GM12892 (cell line): ENCODE results near the gene RPS6KA2.

Experiments used
- DNase-seq: peaks from one replicate; pipeline ENCODE4 v3.0.0; 2011; ENCODE audit not compliant: insufficient read length
- FAIRE-seq: peaks from 2 replicates; lab custom pipeline; 2011; peaks lifted over from hg19 to GRCh38; lab: Jason Lieb, UNC
- POLR2A ChIP-seq: IDR thresholded peaks from 2 replicates; pipeline ENCODE4 v1.6.1; 2011; ENCODE audit warnings: low read depth, low read length, control low read depth
- POLR2AphosphoS5 ChIP-seq: IDR thresholded peaks from 2 replicates; pipeline ENCODE4 v1.6.1; 2011; ENCODE audit warnings: low read depth, low read length, control low read depth
- TAF1 ChIP-seq: IDR thresholded peaks from 2 replicates; pipeline ENCODE4 v1.6.1; 2011; ENCODE audit warnings: low read depth, mild to moderate bottlenecking, control low read depth, low read length, borderline replicate concordance

RPS6KA2 gene

GRCh38 chr6:166469426-166469961 lies 157.6 kb downstream of the RPS6KA2 start:
- TF ChIP-seq POLR2A (no peak), TAF1 (no peak), POLR2AphosphoS5 (no peak)
- DNase-seq (no peak), FAIRE-seq (no peak)

- DNase-seq: no peak
- TF ChIP-seq POLR2A (no peak), TAF1 (no peak), POLR2AphosphoS5 (no peak)
- FAIRE-seq: no peak
Measured at GRCh38 chr6:166467436-166468000, 159.5 kb downstream of the RPS6KA2 start.

DNA sequence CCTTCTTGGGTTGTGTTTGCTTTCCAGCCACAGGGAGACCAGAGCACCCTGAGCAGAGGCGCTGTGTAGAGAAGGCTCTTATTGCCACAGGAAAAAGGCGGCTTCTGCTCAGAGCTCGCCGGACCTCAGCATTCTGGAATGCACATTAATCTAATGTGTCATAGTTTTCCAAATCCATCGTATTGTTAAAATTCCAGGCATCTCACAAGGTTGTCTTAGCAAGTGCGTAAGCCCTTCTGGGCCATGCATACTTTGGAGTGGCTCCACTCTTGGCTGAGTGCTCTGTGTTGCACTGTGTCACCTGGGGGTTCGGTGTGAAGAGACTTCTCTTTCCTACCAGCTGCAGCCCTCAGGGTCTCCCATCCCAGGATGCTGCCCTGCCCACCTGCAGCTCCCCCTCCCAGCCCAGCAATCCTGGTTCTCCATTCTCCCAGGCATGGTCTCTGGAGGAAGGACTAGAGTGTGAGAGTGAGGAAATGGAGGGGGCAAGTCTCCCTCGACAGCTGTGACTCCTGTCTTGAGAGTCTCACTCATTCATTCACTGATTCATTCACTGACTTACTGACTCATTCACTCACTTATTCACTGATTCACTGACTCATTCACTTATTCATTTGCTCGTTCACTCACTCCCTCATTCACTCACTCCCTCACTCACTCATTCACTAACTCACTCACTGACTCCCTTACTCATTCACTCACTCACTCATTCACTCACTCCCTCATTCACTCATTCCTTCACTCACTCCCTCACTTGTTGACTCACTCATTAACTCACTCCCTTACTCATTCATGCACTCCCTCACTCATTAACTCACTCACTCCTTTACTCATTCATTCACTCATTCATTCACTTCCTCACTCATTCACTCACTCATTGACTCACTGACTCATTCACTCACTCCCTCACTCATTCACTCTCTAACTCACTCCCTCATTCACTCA lies 160.6 kb downstream of the RPS6KA2 start:
- TF ChIP-seq TAF1 (no peak), POLR2AphosphoS5 (no peak), POLR2A (no peak)
- no peak for DNase-seq
- no peak for FAIRE-seq

DNA sequence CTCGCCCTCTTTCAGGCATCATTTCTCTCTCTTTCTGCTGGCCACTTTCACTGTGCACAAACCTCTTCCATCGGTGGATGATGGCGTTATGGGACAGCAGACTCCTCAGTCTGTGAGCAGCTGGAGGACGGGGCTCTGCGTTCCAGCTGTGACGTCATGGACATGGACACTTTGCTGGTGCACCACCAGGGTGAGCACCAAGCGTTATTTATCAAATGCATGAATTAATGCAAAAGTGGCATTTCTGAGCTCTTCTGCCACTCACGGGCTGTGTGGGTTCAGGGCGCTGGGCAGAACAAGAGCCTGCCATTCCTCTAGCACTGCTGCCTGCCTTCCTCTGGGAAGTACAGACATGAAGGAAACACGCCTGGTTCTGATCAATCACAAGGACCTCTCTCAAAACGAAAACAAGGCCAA lies 161.4 kb downstream of the RPS6KA2 start:
- TF ChIP-seq POLR2A (no peak), POLR2AphosphoS5 (no peak), TAF1 (no peak)
- FAIRE-seq (no peak), DNase-seq (no peak)

GRCh38 chr6:166465003-166465399 lies 162.1 kb downstream of the RPS6KA2 start:
- no peak for FAIRE-seq
- TF ChIP-seq POLR2A (no peak), TAF1 (no peak), POLR2AphosphoS5 (no peak)
- DNase-seq: no peak

DNA sequence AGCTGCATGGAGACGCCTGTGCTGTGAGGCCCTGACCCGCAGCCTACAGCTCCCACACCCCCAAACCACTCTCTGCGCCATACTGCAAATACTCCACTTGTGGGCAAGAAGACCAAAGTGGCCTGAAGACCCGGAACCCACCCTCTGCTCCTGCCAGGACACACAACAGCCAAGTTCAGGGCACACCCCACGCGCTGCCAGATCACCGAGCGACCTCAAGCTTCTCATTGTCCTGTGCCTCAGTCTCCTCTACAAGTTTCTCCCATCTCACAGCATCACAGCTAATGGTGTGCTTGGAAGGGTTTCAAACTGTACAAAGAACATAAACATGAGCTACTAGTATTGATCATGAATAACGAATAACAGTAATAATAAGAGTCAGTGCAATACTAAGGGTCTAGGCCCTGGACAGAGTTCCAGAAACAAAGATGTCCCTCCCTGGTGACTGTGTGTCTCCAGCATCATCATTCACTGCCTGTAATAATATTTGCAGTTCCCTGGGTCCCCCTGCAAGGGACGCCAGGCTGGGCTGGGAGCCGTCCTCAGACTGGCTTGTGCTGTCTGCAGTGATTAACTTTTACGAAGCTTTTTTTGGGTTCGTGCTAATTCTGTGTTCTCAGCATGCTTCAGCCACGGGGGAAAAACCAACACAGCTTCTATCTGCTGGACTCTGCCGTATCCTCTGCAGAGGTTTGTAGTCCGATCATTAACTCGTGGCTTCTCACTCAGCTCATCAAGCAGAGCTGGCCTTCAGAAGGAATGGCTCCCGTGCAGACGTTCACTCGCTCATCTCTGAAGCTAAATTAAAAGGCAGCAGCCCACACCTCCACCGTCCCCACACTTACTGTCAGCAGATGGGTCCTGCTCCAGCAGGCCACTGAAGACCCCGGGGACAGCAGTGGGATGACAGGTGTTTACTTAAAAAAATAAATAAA lies 162.7 kb downstream of the RPS6KA2 start:
- no peak for FAIRE-seq
- TF ChIP-seq POLR2AphosphoS5 (no peak), POLR2A (no peak), TAF1 (no peak)
- no peak for DNase-seq

DNA sequence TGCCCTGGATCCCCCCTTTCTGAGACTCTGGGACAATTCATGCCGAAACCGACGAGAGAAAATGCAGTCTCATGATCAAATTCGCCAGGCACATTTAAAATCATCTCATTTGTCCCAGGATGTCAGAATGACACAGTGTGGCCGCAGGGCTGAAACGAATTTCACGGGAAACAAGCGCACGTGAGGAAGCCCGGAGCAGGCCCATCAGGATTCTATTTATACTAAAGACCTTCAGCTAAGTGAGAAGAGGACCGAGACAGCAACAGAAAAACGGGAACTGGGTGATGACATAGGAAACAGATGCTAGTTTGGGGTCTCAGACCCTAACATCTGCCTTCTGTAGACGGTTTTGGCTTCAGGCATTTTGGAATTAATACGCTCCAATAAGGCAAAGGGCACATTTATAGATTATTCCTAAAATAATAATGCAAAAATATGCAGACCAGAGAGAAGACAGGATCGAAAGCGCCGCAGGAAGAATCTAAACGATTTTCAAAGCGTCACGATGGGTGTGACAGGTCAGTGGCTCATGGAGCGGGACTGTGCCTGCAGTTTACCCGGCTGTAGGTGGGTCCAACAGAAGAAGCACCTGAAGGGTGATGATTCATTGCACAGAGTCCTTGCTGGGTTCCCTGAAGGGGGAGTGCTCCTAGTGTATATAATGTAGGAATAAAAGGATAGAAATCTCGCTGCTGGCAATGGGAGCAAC lies 163.5 kb downstream of the RPS6KA2 start:
- FAIRE-seq (no peak), DNase-seq (no peak)
- TF ChIP-seq TAF1: no peak

DNA sequence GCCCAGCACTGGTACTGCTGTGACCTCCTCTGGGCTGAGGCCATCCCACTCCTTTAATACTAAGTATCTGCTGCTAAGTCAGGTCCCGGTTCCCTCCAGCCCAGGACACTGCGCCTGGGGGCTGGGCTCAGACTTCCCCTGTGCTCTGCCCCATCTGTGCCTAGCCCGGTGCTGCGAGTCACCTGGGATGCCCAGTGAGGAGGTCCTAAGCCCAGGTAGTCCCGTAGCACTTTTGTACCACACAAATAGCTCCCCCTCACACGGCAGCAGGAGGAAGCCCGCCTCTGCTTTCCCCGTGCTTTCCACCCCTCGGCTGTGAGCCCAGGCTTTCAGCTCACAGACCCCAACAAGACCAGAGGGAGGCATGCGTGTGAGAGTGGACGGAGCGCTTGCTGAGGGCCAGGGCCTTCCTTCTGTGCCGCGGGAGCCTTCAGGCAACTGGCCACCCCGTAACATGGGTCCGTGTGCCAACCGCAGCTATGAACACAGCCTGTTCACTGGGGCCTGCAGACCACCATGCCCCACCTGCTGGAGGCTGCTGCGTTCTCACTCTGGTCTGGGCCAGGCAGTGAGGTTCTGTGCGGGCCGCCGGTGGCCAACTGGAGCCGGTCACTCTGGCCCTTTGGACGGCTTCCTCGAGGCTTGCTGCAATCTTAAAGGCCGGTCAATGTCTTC lies 164.5 kb downstream of the RPS6KA2 start:
- FAIRE-seq (no peak), DNase-seq (no peak)
- TF ChIP-seq POLR2AphosphoS5 (no peak), TAF1 (no peak)

DNA sequence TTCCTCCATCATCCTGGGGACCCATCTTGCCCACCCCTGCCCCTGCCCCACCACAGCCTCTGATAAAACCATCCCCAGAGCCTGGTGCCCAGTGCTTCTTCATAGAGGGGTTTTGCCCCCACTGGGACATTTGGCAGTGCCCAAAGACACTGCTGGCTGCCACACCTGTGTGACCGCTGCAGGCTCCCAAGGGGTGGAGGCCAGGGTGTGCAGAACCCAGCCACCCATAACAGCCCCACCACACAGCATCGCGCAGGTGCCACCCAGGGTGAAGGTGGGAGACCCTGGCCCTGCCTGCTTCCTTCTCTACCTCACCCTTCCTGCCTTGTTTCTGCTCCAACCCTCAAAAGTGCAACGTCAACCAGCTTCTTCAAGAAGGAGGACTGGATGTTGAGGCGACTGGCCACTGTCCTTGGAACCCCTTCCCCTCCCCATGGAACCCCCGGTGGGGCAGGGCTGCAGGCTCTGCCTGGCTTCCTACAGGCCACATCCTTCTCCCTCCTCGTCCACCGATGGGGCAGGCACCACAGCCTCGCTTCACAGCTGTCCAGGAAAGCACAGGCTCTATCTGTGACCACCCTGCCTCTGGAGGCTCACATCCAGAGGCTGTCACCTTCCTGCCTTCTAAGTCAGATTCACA lies 165.1 kb downstream of the RPS6KA2 start:
- no peak for FAIRE-seq
- TF ChIP-seq POLR2AphosphoS5: no peak
- no peak for TF ChIP-seq POLR2A
- no peak for TF ChIP-seq TAF1

More for the DNA sequence above, 165.1 kb downstream of the RPS6KA2 start:
- DNase-seq: no peak
